HG02642 (cell line): ENCODE data around the gene ST6GALNAC2.

Experiments used
- ATAC-seq: cut with Tn5 transposase; IDR thresholded peaks from one replicate; pipeline ENCODE4 v1.9.1; 2021; ENCODE audit warnings: mild to moderate bottlenecking; ENCODE audit not compliant: unreplicated experiment, poor library complexity

The ST6GALNAC2 gene

DNA sequence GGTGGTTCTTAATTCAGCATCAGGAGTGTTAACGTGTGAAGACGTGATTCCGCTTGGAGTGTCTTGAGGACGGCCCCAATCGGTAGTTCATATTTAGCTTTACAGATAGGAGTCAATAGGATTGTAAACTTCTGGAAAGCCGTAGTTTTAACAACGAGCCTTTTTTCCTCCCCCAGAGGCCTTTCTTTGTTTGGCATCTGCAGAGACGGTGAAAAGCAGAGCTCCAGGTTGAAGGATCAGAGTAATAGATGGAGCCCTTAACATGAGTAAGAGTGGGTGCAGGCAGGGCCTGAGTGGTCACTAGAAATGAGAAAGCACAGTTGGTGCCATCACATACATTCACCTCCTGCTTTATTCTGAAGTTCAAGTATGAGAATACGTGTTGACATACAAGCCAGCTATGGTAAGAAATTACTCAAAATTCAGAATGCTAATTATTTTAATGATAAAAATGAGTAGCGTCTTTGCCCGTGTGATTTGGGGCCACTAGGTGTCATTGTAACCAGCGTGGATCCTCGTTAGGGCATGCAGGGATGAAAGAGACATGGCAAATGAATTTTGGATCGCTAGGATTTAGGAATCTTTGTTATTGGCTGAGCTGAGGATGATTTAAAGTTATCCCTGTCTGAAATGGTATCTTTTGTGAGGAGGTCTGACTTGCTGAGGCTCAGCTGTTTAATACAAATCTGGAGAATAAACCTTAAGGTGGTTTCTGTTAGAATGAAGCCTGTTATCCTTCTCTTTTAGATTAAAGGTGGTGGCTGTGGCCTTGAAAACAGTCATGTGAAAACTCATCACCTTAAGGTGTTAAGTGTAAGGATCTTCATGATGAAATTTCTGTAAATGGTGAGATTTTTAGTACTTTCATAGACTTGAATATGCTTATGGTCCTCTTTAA, 27.2 kb downstream of the ST6GALNAC2 start:
- no peak for ATAC-seq

DNA sequence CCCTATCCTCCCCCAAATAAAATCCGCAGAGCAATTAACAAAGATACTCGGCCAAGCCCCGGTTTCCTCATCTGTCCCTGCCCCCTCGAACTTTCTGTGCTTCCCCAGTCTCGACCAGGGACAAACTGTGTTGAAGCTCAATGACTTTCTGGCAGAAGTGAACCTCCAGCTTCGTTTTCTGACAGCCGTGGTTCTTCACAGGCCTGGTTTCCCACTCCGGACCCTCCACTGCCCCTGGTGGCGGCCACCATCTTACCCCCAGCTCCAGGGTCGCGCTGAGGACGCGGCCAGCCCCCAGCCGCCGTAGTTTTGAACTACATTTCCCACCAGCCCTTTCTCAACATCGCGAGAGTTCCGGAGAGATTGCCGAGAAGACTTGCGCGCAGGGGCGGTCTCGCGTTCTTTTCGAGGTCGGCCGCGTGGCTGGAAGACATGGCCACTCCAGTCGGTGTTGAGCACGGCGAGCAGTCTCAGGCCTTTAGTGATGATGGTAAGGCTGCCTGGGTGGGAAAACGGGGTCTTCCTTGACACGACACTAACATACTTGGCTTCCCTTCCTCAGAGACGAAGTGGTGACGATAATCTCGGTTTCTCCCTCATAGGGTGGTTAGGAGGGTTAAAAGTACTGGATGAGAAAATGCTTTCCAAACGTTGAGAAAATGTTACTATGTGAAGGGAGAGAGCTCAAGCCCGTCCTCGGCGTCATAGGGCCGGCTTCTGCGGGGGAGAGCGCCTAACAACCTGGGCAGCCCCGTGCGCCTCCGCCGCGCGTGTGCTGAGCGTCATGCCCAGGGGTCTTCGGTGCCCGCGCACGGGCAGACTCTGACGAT, 28.1 kb downstream of the ST6GALNAC2 start:
- ATAC-seq: peak; percentile 91

DNA sequence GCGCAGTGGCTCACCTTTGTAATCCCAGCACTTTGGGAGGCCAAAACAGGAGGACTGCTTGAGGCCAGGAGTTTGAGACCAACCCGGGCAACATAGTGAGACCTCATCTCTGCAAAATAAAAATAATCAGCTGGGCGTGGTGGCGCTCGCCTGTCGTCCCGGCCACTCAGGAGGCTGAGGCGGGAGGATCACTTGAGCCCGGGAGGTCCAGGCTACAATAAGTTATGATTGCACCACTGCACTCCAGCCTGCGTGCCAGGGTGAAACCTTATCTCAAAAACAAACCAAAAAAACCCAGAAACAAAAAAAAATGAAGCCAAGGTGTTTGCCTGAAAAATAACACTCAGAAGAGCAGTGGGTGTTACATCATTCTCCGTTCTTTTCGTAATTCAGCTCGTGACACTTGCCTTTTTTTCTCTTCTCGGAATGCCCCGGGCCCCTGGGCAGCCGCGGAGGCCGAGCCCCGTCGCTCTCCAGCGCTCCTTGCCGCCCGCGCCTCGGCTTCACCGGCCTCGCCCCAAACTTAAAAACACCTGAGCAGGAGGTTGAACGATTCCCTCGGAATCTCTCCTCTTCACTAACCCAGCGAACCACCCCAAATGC, 28.8 kb downstream of the ST6GALNAC2 start:
- peak; percentile 6 for ATAC-seq

DNA sequence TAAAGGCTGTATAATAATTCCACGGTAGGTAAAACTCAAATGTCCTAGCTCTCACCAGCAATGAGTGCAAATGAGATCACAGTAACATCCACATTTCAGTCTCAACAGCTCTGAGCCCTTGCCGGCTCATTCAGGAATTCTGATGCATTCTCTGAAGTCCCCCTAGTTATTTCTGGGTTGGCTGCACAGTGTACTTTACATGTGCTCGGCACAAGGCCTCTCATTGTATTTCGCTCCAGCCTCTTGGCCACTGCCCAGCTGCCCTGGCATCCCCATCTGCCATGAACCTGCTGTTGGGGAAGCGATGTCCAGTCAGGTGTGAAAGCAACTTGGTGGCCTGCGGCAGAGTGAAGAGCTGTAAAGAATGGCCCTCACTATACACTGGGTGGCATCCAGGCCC, 31.5 kb downstream of the ST6GALNAC2 start:
- no peak for ATAC-seq

DNA sequence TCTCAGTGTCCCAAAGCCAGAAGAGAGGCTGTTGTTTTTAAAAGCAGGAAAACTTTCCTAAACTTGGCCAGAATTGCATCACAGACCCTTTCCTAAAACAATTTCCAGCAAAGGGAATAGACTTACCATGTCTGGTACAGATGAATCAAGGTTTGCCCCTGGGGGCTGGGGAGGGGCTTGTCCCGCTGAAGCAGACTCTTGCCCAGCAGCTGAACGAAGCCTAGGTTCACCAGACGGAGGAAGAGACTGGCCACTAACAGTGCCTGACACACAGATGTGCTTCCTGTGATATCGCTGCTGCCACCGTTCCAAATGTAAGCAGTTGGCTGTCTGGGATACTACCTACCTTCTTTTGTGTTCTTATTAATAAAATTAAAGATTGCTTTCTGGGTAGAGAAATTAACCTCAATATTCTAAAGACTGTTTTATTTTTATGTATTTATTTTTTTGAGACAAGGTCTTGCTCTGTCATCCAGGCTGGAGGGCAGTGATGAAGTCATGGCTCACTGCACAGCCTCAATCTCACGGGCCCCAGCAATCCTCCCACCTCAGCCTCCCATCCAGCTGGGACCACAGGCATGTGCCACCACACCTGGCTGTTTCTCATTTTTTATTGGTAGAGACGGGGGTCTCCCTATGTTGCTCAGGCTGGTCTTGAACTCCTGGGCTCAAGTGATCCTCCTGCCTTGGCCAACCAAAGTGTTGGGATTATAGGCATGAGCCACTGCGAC, 32.3 kb downstream of the ST6GALNAC2 start:
- no peak for ATAC-seq

DNA sequence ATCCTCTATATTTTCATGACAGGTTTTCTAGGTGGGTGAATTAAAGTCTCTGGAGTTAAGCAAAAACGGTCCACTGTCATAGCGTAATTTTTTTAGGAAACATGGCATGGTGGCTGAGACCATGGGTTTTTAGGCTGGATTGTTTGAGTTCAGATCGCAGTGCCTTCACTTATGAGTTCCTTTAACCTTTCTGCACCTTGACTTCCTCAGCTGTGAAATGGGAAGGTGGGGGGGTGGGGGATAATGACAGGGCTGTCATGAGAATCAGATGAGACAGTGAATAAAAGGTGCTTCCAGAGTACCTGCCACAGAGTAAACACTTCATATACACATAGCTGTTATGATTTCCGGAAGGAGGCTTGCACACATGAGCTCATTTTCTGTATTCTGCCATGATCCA, 34.0 kb downstream of the ST6GALNAC2 start:
- ATAC-seq: no peak

DNA sequence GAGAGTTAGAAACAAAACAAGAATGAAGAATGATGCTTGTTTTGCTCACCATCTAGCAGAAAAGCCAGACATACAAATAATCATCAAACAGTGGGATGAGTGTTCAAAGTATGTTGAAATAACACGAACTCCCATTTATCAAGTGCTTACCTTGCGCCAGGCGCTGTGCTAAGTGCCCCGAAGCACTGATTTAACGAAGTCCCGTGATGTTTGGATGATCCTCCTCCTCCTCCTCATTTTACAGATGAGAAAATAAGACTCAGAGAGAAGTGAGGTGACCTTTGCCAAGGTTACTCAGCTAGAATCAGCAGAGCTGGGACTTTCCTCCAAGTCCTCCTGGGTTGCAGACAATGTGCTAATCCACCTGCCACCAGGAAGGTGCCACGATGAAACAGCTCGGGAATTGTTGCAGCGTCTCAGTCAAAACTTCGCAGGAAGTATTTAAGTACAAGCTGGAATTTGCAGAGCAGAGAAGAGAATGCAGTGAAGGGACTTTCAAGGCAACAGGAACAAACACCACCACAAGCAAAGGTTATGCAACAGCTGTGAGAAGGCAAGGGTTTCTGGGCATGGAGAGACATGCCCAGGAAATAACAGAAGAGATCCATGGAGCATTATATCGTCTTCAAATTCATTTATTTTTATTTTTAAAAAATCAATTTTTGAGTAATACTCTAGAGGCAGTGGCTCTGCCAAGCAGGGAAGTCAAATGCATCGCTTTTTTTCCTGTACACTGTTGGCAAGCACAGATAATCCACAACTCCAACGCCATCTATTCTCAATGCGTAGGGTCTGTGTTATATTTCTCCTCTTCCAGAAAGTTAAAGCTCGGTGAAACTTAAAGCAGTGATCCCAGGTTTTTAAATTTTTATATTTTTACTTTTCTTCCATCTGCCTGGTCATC, 34.7 kb downstream of the ST6GALNAC2 start:
- ATAC-seq: no peak

DNA sequence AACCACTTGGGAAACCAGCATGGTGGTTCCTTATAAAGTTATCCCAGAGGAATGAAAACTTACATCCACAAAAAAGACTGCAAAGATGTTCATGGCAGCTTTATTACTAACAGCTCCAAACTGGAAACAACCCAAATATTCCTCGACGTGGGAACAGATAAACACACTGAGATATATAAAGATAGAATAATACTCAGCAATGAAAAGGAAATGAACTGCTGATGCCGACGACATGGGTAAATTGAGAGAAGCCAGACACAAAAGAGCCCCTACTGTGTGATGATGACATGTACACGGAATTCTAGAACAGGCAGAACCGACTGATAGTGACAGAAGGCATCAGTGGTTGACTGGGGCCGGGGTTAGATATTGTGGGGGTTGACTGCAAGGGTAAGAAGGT, 36.1 kb downstream of the ST6GALNAC2 start:
- ATAC-seq: no peak

DNA sequence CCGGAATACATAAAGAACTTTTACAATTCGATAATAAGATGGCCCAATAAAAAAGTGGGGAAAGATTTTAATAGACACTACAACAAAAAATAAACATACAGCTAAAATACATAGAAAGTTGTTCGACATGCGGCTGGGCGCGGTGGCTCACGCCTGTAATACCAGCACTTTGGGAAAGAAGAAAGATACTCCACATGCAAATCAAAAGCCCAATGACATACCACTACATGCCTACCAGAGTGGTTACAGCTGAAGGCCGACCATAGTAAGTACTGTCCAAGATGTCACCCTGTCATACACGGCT, 36.5 kb downstream of the ST6GALNAC2 start:
- no peak for ATAC-seq

DNA sequence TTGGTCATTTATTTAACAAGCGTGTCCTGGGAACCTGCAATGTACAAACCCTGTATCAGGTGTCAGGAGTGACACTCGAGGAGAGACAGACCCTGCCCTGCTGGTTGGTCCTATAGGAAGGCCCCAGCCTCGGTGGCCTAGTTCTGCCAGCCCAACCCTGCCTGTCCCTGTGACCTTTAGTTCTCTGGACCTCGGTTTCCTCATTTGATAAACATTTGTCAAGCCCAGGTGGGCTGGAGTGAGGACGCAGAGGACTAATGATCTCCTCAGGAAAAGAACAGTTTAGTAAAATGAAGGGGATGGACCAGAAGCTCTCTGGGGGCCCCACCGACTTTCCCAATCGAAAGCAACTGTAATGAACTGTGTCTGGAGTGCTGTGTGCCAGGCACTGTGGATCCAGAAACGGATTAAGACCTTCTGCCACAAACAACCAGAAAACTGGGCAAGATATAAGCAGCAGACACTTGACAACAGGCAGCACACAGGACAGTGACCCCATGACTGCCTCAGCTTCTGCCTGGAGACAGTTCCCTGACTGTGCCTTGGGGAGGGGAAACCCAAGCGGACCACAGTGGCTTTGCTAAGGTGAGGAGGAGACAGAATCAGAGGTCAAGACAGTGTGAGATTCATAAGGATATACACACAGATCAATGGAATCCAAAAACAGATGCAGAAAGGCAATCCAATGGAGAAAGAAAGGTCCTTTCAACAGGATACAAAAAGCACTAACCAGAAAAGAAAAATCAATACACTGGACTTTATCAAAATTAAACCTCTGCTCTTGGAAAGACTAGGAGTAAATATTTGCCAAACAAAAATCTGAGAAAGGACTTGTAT, 37.1 kb downstream of the ST6GALNAC2 start:
- ATAC-seq: no peak

DNA sequence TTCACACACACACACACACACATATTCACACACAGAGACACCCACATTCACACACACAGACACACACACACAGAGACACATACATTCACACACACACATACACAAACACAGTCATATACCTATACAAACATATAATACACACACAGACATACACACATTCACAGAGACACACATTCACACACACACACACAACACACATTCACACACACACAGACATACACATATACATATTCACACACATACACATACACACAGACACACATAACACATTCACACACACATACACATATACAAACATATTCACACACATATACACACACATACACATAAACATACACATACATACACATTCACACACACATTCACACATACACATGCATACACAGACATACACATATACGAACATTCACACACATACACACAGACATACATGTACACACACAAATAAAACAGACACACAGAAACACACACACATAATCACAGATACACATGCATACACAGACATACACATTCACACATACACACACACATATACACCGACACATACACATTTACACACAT, 37.9 kb downstream of the ST6GALNAC2 start:
- ATAC-seq: no peak

DNA sequence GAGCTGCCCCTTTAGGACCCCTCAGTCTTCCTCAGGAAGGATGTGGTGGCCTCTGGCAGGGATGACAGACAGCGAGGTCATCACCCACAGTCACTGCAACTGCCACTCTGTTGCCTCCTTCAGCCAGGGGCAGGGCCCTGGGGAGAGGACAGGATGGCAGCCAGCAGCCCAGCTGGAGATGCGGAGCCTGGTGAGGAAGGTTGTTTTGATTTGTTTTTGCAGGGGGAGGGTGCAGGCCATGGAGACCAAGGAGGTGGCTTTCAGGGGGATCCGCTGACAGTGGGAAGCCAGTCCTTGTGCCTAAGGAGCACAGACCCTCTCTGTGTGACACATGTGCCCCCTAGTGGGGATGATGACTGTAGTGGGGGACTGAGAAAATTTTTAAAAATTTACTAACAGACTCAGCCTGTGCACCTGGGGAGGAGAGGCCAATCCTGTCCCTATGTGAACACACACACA, 38.4 kb downstream of the ST6GALNAC2 start:
- ATAC-seq: no peak

DNA sequence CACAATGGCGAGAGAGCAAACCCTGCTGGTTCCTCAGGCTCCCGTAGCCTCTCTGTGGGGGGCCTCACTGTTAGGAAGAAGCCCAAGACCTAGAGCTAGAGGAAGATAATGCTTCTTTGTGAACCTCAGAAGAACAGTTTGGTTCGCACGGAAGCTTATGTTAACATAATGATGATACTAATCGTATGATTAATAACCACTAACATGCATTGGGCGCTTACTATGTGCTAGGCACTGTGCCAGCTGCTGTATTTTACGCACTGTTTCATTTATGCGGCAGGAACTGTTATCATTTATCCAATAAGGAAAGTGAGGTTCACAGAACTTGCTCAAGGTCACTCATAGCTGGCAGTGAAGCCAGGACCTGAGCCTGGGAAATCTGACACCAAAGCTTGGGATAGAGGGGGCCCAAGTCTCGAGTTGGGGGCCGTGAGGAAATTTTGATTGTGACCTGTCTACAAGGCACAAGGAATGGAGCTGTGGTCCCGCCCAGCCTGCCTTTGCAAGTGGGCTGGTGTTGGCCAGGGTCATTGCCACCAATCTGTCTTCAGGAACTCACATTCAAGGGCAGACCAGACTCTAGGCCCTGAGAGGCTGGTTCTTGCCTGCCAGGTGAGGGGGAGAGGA, 39.0 kb downstream of the ST6GALNAC2 start:
- ATAC-seq: no peak

DNA sequence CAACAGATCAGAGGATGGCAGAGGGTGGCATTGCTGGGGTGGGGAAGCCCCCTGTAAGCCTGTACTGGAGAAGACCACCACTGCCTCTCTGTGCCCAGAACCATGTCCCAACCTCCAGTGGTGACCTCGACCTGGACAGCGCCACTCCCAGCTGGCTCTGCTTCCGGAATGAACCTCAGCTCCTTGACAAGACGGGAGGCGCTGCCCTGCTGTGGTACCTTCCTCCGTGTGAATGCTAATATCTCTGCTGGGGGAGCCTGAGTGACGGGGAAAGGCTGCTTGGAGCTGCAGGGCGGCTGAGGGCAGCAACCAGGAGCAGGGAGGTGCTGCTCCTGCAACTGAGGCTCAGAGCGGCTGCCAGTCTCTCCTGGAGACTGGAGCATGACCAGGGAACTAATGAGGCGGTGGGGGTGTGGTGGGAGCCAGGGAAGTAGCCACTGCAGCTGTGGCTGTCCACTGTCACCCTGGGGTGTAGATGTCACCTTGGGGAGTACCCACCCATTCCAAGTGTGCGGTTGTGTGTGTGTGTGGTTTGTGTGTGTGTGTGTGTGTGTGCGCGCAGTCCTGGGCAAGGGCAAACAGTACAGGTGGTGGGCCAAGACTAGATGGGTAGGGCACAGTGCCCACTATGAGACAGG, 39.6 kb downstream of the ST6GALNAC2 start:
- ATAC-seq: no peak

DNA sequence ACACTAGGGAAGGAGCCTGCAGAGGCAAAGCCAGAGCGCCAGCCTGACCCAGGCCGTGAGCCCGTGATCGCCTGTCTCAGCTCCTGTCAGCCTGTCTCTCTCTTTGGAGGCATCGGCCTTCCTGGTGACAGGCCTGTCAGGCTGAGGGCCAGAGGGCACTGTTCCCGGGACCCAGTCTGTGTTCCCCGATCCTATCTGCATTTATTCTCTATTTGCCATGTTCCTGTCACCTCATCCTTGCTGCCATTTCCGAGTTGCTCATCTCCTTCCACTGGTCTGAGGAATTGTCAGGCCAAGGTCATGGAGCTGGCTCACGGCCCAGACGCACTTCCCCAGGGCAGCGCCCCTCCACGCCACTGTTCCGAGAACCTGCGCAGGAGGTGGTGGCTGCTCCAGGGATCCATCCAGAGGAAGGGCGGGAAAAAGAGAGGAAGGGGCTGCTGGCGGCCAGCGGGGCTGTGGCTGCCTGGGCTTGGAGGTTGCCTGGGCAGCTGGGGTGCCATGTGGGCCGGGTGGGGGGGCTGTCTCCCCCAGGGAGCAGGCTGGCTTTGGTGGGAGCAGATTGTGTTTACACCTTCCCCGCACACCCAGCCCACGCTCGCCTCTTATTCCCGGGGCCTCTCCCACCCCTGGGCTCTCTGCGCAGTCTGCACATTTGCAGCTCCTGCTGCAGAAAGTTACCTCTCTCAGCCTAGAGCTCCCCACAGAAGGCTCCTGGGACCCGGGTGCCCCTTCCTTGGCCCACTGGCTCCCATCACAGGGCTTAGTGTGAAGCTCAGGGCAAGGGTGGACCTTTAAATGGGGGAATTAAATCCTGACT, 40.9 kb downstream of the ST6GALNAC2 start:
- ATAC-seq: no peak

DNA sequence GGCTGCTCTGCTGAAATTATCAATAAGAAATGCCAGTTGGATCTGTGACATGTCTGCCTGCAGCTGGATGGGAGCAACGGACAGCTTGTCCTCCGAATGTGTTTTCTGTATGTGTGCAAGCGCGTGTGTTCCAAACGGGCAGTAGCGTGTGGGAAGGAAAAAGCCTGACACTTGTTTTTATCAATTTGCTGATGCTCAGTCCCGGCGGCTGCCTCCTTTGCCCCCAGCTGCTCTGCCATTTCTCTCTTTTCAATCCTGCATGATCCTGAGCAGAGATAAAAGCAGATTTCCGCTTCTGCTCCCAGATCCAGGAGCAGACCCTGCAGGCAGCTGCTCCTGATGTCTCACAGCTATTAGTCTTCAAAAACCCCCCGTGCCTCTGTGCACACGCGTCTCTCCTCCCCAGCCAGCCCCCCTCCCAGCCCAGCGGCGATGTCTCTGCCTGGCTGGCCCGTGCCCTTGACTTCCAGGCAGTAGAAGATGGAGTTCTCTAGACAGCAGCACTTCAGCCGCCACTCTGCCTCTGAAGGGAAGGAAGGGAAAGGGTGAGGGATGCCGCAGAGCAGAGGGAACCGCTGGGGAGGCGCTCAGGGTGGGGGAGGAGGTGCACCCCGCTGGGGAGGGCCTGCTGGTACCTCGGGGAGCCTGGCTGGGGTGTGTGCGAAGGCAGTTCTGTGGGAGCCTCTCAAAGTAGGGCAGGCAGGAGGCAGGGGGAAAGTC, 41.7 kb downstream of the ST6GALNAC2 start:
- ATAC-seq: no peak
